H4 (cell line): Measurements from ENCODE around the gene OR2J3. TPM values are rescaled to one million over a fixed set of nuclear protein-coding genes. Genes with fewer than 3 reads are reported as not detected.

Experiments used
- total RNA-seq: library from RNA; depleted of rRNA; stranded (reverse); fragments of >200 nt; shearing (Covaris generic); gene quantifications from 2 replicates; pipeline ENCODE4 v1.2.3, GENCODE V29; 2014; rRNA removed

The OR2J3 gene
- total RNA-seq, 1 experiment from 2014 or later = not detected

Other genes with a start within 250 kb of the OR2J3 start
- gene TRIM27, start 184.1 kb upstream of the OR2J3 start, total RNA-seq = 66.8 and 72.7 TPM in 2 replicates
- gene ZNF311, start 102.7 kb upstream of the OR2J3 start, total RNA-seq = 1.2 and 3.0 TPM in 2 replicates
- gene OR2W1, start 62.9 kb upstream of the OR2J3 start, total RNA-seq = not detected in 2 replicates
- not detected in 2 replicates for gene OR2B3, start 20.7 kb upstream of the OR2J3 start, total RNA-seq
- gene OR2J1, start 8.6 kb upstream of the OR2J3 start, total RNA-seq = not detected in 2 replicates
- not detected in 2 replicates for gene OR2J2, start 62.8 kb downstream of the OR2J3 start, total RNA-seq
- gene OR14J1, start 193.6 kb downstream of the OR2J3 start, total RNA-seq = not detected in 2 replicates